ENCODE data around the gene CTBS. TPM values are rescaled to one million over a fixed set of nuclear protein-coding genes. Genes with fewer than 3 reads are reported as not detected.

CTBS gene
- total RNA-seq, 1 donor from 2014 or later: 11.5 TPM

DNA sequence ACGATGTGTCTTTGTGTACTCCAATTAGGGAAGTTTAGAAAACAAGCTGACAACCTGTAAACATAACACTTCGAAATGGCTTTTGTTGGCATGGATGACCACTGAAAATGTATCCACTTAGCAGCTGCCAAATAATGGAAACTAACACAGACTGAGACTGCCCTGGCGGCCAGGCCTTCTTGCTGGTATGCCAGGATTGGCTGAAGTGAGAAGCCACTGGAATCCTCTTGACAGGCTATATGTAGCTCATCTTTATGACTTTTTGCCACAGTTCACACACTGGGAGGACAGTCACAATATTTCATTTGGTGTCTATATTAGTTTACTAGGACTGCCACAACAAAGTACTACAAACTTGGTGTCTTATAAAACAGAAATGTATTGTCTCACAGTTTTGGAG, 12.9 kb upstream of the CTBS start:
- Histone ChIP-seq H3K27me3 (no peaks in the 10 kb centered on the region), H3F3A (ENCODE audit: low read depth) (peaks cover 19% of the 10 kb centered on the region), H3K4me2 (no peak overlapping the region), H3K36me3 (no peaks in the 10 kb centered on the region), H3K4me1 (peaks cover 19% of the 10 kb centered on the region), H4K20me1 (ENCODE audit: low read depth) (no peaks in the 10 kb centered on the region), H3K4me3 (no peak overlapping the region), H3K79me2 (ENCODE audit: low read depth) (no peaks in the 10 kb centered on the region), H3K9ac (no peak overlapping the region), H3K27ac (no peak overlapping the region), H3K9me3 (ENCODE audit: low read depth) (no peaks in the 10 kb centered on the region), H2AFZ (replicated peaks) (no peak overlapping the region)
- Mint-ChIP-seq H3K36me3 (no peaks in the 10 kb centered on the region), H3K9me3 (peaks cover 2% of the 10 kb centered on the region), H3K27ac (no peak overlapping the region), H3K27me3 (ENCODE audit: insufficient read depth, low read depth) (peaks cover 7% of the 10 kb centered on the region), H3K4me3 (no peak overlapping the region), H3K4me1 (peaks cover 21% of the 10 kb centered on the region)
- DNase-seq (ENCODE audit: low spot score): no peak
- TF ChIP-seq EZH2phosphoT487 (IDR thresholded peaks at IDR 0.05): no peak
- TF ChIP-seq, protein P1, sequence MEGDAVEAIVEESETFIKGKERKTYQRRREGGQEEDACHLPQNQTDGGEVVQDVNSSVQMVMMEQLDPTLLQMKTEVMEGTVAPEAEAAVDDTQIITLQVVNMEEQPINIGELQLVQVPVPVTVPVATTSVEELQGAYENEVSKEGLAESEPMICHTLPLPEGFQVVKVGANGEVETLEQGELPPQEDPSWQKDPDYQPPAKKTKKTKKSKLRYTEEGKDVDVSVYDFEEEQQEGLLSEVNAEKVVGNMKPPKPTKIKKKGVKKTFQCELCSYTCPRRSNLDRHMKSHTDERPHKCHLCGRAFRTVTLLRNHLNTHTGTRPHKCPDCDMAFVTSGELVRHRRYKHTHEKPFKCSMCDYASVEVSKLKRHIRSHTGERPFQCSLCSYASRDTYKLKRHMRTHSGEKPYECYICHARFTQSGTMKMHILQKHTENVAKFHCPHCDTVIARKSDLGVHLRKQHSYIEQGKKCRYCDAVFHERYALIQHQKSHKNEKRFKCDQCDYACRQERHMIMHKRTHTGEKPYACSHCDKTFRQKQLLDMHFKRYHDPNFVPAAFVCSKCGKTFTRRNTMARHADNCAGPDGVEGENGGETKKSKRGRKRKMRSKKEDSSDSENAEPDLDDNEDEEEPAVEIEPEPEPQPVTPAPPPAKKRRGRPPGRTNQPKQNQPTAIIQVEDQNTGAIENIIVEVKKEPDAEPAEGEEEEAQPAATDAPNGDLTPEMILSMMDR (IDR thresholded peaks at IDR 0.05): no peak
- TF ChIP-seq EZH2 (IDR thresholded peaks at IDR 0.05): no peak

DNA sequence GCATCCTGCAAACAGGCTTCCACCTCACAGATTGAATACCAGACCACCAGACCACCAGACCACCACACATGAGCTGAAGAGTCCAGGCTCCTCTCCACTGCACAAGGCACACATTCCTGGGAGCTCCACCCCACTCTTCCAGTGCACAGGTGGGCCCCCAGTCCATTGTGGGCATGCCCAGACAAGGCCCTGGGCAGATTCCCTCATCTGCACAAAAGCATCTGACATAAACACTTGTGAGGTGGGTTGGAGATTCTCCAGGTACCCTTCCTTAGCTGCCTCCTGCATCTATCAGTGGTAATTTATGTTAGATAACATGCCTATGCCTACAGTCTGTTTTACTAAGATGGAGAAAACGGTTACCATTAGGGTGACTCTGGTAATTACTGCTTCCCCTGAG, 11.6 kb upstream of the CTBS start:
- Histone ChIP-seq H3K4me2 (no peak overlapping the region), H3K4me1 (peaks cover 19% of the 10 kb centered on the region), H3K9me3 (ENCODE audit: low read depth) (no peaks in the 10 kb centered on the region), H3K9ac (no peak overlapping the region), H3K4me3 (no peak overlapping the region), H3K27me3 (no peaks in the 10 kb centered on the region), H4K20me1 (ENCODE audit: low read depth) (no peaks in the 10 kb centered on the region), H3K79me2 (ENCODE audit: low read depth) (no peaks in the 10 kb centered on the region), H2AFZ (replicated peaks) (no peak overlapping the region), H3F3A (ENCODE audit: low read depth) (peaks cover 19% of the 10 kb centered on the region), H3K36me3 (no peaks in the 10 kb centered on the region), H3K27ac (no peak overlapping the region)
- no peak overlapping the region for H3K27ac Mint-ChIP-seq
- DNase-seq (ENCODE audit: low spot score): no peak
- no peaks in the 10 kb centered on the region for H3K9me3 Mint-ChIP-seq
- H3K36me3 Mint-ChIP-seq: no peaks in the 10 kb centered on the region
- TF ChIP-seq EZH2phosphoT487 (IDR thresholded peaks at IDR 0.05): no peak
- TF ChIP-seq, protein P1 (IDR thresholded peaks at IDR 0.05): no peak
- TF ChIP-seq EZH2 (IDR thresholded peaks at IDR 0.05): no peak
- no peak overlapping the region for H3K4me3 Mint-ChIP-seq
- H3K27me3 Mint-ChIP-seq (ENCODE audit: insufficient read depth, low read depth): peaks cover 7% of the 10 kb centered on the region
- H3K4me1 Mint-ChIP-seq: peaks cover 21% of the 10 kb centered on the region

DNA sequence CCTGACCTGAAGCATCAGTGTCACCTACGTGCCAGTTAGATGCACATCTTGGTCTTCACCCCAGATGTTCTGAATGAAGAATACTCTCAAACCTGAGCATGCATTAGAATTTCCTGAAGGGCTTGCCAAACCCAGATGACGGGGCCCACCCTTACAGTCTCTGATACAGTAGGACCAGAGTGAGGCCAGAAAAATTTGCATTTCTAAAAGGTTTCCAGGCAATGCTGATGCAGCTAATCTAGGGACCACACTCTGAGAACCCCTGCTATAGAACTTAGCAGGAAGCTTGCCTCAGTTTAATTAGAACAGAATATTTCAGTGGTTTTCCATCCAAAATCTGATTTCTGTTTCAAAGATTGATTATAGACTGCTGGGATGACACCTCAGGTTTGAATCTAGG, 9.9 kb upstream of the CTBS start:
- H3K4me1 ChIP-seq: peaks cover 19% of the 10 kb centered on the region
- no peak overlapping the region for H3K9ac ChIP-seq
- Mint-ChIP-seq H3K36me3 (no peaks in the 10 kb centered on the region), H3K4me3 (no peak overlapping the region), H3K4me1 (peaks cover 21% of the 10 kb centered on the region), H3K27me3 (ENCODE audit: insufficient read depth, low read depth) (peaks cover 7% of the 10 kb centered on the region), H3K9me3 (peaks cover 1% of the 10 kb centered on the region), H3K27ac (peak overlapping the region; percentile 70)
- no peaks in the 10 kb centered on the region for H3K27me3 ChIP-seq
- H4K20me1 ChIP-seq (ENCODE audit: low read depth): no peaks in the 10 kb centered on the region
- peaks cover 19% of the 10 kb centered on the region for H3F3A ChIP-seq (ENCODE audit: low read depth)
- no peaks in the 10 kb centered on the region for H3K79me2 ChIP-seq (ENCODE audit: low read depth)
- no peak for DNase-seq (ENCODE audit: low spot score)
- H3K4me3 ChIP-seq: no peak overlapping the region
- H3K27ac ChIP-seq: no peak overlapping the region
- H2AFZ ChIP-seq (replicated peaks): no peak overlapping the region
- TF ChIP-seq EZH2phosphoT487 (IDR thresholded peaks at IDR 0.05) (no peak), EZH2 (IDR thresholded peaks at IDR 0.05) (no peak)
- TF ChIP-seq, protein P1 (IDR thresholded peaks at IDR 0.05): no peak
- no peaks in the 10 kb centered on the region for H3K9me3 ChIP-seq (ENCODE audit: low read depth)
- peak overlapping the region; percentile 66 for H3K4me2 ChIP-seq
- no peaks in the 10 kb centered on the region for H3K36me3 ChIP-seq
